ENCODE results near the gene CCL5.

GRCh38 chr17:35877345-35878029, 2.7 kb downstream of the CCL5 start:
- TF ChIP-seq CTCF (IDR thresholded peaks at IDR 0.05) (no peak), EZH2 (IDR thresholded peaks at IDR 0.05; ENCODE audit: borderline replicate concordance, insufficient read depth, low read depth, low read length, poor library complexity, severe bottlenecking) (no peak)

All from B cell (primary cell).